Stimulated activated CD4-positive, alpha-beta T cell treated with anti-CD3 and anti-CD28 coated beads, Interleukin-1b, Interleukin-23, amount 100 ng/mL, for 1 hour (primary cell): Measurements from ENCODE around the gene ACSS3.

Experiments
- DNase-seq, 2 donors: peaks; one replicate each; pipeline ENCODE4 v3.0.0-alpha.2; 2020; ENCODE audit warnings: low read depth in 2 of 2

Gene ACSS3

GRCh38 chr12:81222846-81223592 lies 145.1 kb downstream of the ACSS3 start:
- no peak for DNase-seq

- no peak for DNase-seq
Observed at GRCh38 chr12:81224626-81225025, 146.7 kb downstream of the ACSS3 start.

GRCh38 chr12:81229759-81230158 lies 151.9 kb downstream of the ACSS3 start:
- no peak for DNase-seq

- DNase-seq: no peak
Observed at GRCh38 chr12:81231574-81232368, 153.9 kb downstream of the ACSS3 start.

- DNase-seq: no peak
Observed at GRCh38 chr12:81245458-81245857, 167.6 kb downstream of the ACSS3 start.

- DNase-seq: no peak
Observed at GRCh38 chr12:81245907-81246570, 168.2 kb downstream of the ACSS3 start.

GRCh38 chr12:81249976-81250375 lies 172.1 kb downstream of the ACSS3 start:
- DNase-seq: no peak

- DNase-seq: no peak
Observed at GRCh38 chr12:81252228-81252627, 174.3 kb downstream of the ACSS3 start.

GRCh38 chr12:81253360-81253759 lies 175.5 kb downstream of the ACSS3 start:
- no peak for DNase-seq

- no peak for DNase-seq
Observed at GRCh38 chr12:81255456-81255855, 177.6 kb downstream of the ACSS3 start.

- DNase-seq: no peak
Observed at GRCh38 chr12:81255947-81256346, 178.1 kb downstream of the ACSS3 start.

- no peak for DNase-seq
Observed at GRCh38 chr12:81257947-81258551, 180.2 kb downstream of the ACSS3 start.

GRCh38 chr12:81259360-81259759 lies 181.5 kb downstream of the ACSS3 start:
- no peak for DNase-seq

- no peak for DNase-seq
Observed at GRCh38 chr12:81261508-81262207, 183.8 kb downstream of the ACSS3 start.

GRCh38 chr12:81263072-81263471 lies 185.2 kb downstream of the ACSS3 start:
- no peak for DNase-seq

GRCh38 chr12:81270385-81270784 lies 192.5 kb downstream of the ACSS3 start:
- DNase-seq: no peak

- DNase-seq: no peak
Observed at GRCh38 chr12:81274637-81275529, 197.0 kb downstream of the ACSS3 start.

GRCh38 chr12:81284137-81284536 lies 206.3 kb downstream of the ACSS3 start:
- DNase-seq: no peak

- no peak for DNase-seq
Observed at GRCh38 chr12:81288651-81289050, 210.8 kb downstream of the ACSS3 start.
